Body of pancreas (tissue), 4 donors: Measurements from ENCODE around the gene MYO15B. TPM values are rescaled to one million over a fixed set of nuclear protein-coding genes. Genes with fewer than 3 reads are reported as not detected.

ENCODE experiments used
- ATAC-seq: fragments of 150-250 bp; one replicate; pipeline ENCODE4 v1.9.1; 2016
- DNase-seq, 4 donors: peaks; one replicate each; pipeline ENCODE4 v3.0.0-alpha.2; 2019
- H3K27ac ChIP-seq, 4 donors: fragments of 200-600 bp; sonication (generic); 1 replicate in 3 of 4; 2 replicates in 1 of 4; pipeline versions ENCODE4 v1.5.1 to v1.6.1; 2016 to 2019; ENCODE audit warnings: mild to moderate bottlenecking in 1 of 4, mixed read lengths in 1 of 4, moderate library complexity in 1 of 4
- H3K27me3 ChIP-seq, 2 donors: fragments of 200-600 bp; sonication (generic); one replicate each; pipeline ENCODE4 v1.6.0; 2016; ENCODE audit warnings: mild to moderate bottlenecking in 1 of 2
- H3K36me3 ChIP-seq, 2 donors: fragments of 200-600 bp; sonication (generic); replicated peaks in 1 of 2; 2 replicates each; pipeline ENCODE4 v1.5.1; 2016; ENCODE audit warnings: low read depth in 2 of 2; ENCODE audit not compliant: insufficient read depth in 1 of 2
- H3K4me1 ChIP-seq: fragments of 200-600 bp; sonication (generic); one replicate; pipeline ENCODE4 v1.6.0; 2016
- H3K4me3 ChIP-seq, 2 donors: fragments of 200-600 bp; sonication (generic); 1 replicate in 1 of 2; 2 replicates in 1 of 2; pipeline ENCODE4 v1.5.1; 2016 to 2019
- H3K9me3 ChIP-seq, 3 donors: fragments of 200-600 bp; sonication (generic); 1 replicate in 2 of 3; 2 replicates in 1 of 3; pipeline ENCODE4 v1.5.1; 2016
- CTCF ChIP-seq, 7 experiments: fragments of 450-650 bp in 4 of 7; fragments of 200-600 bp in 3 of 7; sonication (generic) in 3 of 7; IDR thresholded peaks; one replicate each; pipeline ENCODE4 v1.5.1; 2016 to 2019; ENCODE audit warnings: antibody characterized with exemption in 7 of 7
- POLR2A ChIP-seq, 3 donors: fragments of 450-650 bp; IDR thresholded peaks; one replicate each; pipeline ENCODE4 v1.6.1; 2016; ENCODE audit warnings: antibody characterized with exemption in 3 of 3, mild to moderate bottlenecking in 2 of 3
- WGBS, 2 donors: methylation state at CpG; one replicate each; pipeline ENCODE4 v1.1.5; 2017; 5-methylcytosine and 5-hydroxymethylcytosine counted together
- intact Hi-C: fragments of 100-400 bp; cut with DNase I; formaldehyde crosslinking; loops from one replicate; pipeline ENCODE4 v1.15.1; 2023
- total RNA-seq, 2 donors: library from RNA; depleted of rRNA; stranded (reverse); fragments of >200 nt; gene quantifications; one replicate each; pipeline ENCODE4 v1.1.0, GENCODE V29; 2016

MYO15B gene
- total RNA-seq, 2 donors from 2014 or later: 61.2 to 183 TPM

GRCh38 chr17:75549246-75550138, 38.1 kb upstream of the MYO15B start:
- peak; percentile 92 for ATAC-seq

GRCh38 chr17:75550139-75550465, 37.5 kb upstream of the MYO15B start:
- intact Hi-C loops: no loop called here
- WGBS, 2 donors: 0 to 20% methylated on average over 2 to 4 of the region's 4 CpGs
- TF ChIP-seq CTCF (IDR thresholded peaks at IDR 0.05) (no peak), POLR2A (IDR thresholded peaks at IDR 0.05) (no peak)
- DNase-seq (no peak), ATAC-seq (peak; percentile 38)
- no peaks in the 10 kb centered on the region for H3K9me3 ChIP-seq
- peaks cover 74% of the 10 kb centered on the region for H3K4me1 ChIP-seq
- H3K27me3 ChIP-seq: no peaks in the 10 kb centered on the region
- H3K4me3 ChIP-seq: no peak overlapping the region
- peak overlapping the region; percentile 97 to 100 (median 98) for H3K27ac ChIP-seq
- H3K36me3 ChIP-seq: no peaks in the 10 kb centered on the region

More at GRCh38 chr17:75549246-75550138, 38.1 kb upstream of the MYO15B start:
- Histone ChIP-seq H3K4me3 (no peak overlapping the region), H3K9me3 (no peaks in the 10 kb centered on the region), H3K27ac (peak overlapping the region; percentile 97 to 100 (median 98)), H3K36me3 (no peaks in the 10 kb centered on the region), H3K4me1 (peaks cover 76% of the 10 kb centered on the region), H3K27me3 (no peaks in the 10 kb centered on the region)
- peak; percentile 87 to 96 (median 94) for DNase-seq
- 5 to 19% methylated on average over 8 to 18 of the region's 22 CpGs for WGBS, 2 donors
- intact Hi-C loops: no loop called here
- TF ChIP-seq POLR2A (IDR thresholded peaks at IDR 0.05): peak; percentile 86 to 93 (median 90)
- peak in 2 of 7 experiments; percentile 4 to 12 for TF ChIP-seq CTCF (IDR thresholded peaks at IDR 0.05)

- TF ChIP-seq CTCF (IDR thresholded peaks at IDR 0.05) (no peak), POLR2A (IDR thresholded peaks at IDR 0.05) (no peak)
- intact Hi-C loops: no loop called here
- no peak for DNase-seq
- 73 to 76% methylated on average over 7 of the region's 7 CpGs for WGBS, 2 donors
- Histone ChIP-seq H3K4me3 (no peak overlapping the region), H3K4me1 (peaks cover 74% of the 10 kb centered on the region), H3K9me3 (no peaks in the 10 kb centered on the region), H3K27ac (peak overlapping the region; percentile 65 to 98 (median 98)), H3K27me3 (no peaks in the 10 kb centered on the region), H3K36me3 (no peaks in the 10 kb centered on the region)
- no peak for ATAC-seq
Observed at GRCh38 chr17:75551266-75551665, 36.3 kb upstream of the MYO15B start.

GRCh38 chr17:75552425-75553294, 34.9 kb upstream of the MYO15B start:
- H3K27ac ChIP-seq: peak overlapping the region in 2 of 4 donors; percentile 37 to 47
- DNase-seq (no peak), ATAC-seq (no peak)

More at GRCh38 chr17:75552425-75553294, 34.9 kb upstream of the MYO15B start:
- H3K9me3 ChIP-seq: no peaks in the 10 kb centered on the region
- no peak for TF ChIP-seq POLR2A (IDR thresholded peaks at IDR 0.05)
- no peak for TF ChIP-seq CTCF (IDR thresholded peaks at IDR 0.05)
- H3K27me3 ChIP-seq: no peaks in the 10 kb centered on the region
- no peak overlapping the region for H3K4me3 ChIP-seq
- 74 to 89% methylated on average over 14 of the region's 14 CpGs for WGBS, 2 donors
- H3K4me1 ChIP-seq: peaks cover 74% of the 10 kb centered on the region
- intact Hi-C loops: no loop called here
- H3K36me3 ChIP-seq: no peaks in the 10 kb centered on the region
